GM21528 (cell line): ENCODE data around the gene RFX6.

ENCODE experiments used
- ATAC-seq: cut with Tn5 transposase; IDR thresholded peaks from one replicate; pipeline ENCODE4 v1.9.1; 2021; ENCODE audit warnings: mild to moderate bottlenecking, moderate library complexity; ENCODE audit not compliant: unreplicated experiment, low FRiP score

Gene RFX6

GRCh38 chr6:116894669-116895068 lies 17.6 kb downstream of the RFX6 start:
- ATAC-seq: no peak

GRCh38 chr6:116895935-116896334 lies 18.9 kb downstream of the RFX6 start:
- no peak for ATAC-seq

DNA sequence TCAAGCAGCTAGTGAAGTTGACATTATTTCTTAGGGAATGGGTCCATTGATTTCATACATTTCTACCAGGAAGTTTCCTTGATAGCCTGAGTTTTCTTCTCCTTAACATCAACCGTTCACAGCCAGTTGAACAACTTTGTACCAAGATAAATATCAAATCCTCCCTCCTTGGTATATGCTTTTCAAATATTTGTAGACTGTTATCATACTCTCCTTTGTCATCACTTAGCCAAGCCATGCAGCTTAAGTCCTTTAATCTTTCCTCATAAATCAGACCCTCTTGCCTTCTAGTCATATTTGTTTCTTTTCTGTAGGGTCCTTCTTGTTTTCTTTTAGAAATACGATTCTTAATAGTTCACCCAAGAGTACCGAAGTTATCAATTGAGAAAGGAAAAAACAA lies 25.6 kb downstream of the RFX6 start:
- ATAC-seq: no peak

- ATAC-seq: no peak
Observed at GRCh38 chr6:116922853-116923548, 46.0 kb downstream of the RFX6 start.

GRCh38 chr6:116924245-116924644 lies 47.2 kb downstream of the RFX6 start:
- no peak for ATAC-seq

GRCh38 chr6:116925088-116925794 lies 48.2 kb downstream of the RFX6 start:
- ATAC-seq: no peak

- no peak for ATAC-seq
Observed at GRCh38 chr6:116928677-116929076, 51.6 kb downstream of the RFX6 start.

- ATAC-seq: no peak
Observed at GRCh38 chr6:116929825-116930224, 52.8 kb downstream of the RFX6 start.

DNA sequence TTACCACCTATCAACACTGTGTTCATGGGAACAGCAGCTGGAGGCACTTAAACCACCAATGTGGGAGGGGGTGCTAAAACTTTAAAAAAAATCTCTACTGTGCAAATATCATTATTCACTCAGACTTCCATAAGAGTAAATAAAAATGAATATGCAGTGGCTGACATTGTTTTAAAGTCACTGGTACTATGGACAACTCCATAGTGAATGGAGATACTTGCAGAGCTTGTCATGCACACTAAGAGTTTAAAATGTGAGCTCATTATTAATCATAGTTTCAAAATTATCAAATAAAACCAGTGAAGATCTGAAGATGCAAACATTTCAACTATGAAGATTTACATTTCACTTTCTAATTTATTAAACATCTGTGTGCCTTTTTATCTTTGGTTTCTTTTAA lies 54.4 kb downstream of the RFX6 start:
- ATAC-seq: no peak

GRCh38 chr6:116932496-116932895 lies 55.5 kb downstream of the RFX6 start:
- ATAC-seq: no peak

DNA sequence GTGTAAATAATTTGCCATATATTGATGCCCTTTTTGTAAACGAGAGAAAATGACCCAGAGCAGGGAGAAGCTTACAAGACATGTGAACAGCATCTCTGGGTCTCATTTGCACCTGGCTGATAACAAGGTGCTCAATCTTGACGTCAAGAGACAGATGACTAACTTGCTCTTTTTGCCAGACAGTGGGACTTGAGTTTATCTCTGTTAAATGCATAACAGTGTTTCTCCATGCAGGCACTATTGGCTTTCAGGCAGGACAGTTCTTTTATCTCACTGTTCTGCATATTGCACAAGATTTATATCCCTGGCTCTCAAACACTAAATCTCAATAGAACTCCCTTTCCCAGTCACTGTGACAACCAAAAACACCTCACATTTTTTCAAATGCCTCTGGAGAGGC lies 56.4 kb downstream of the RFX6 start:
- no peak for ATAC-seq

- no peak for ATAC-seq
Observed at GRCh38 chr6:116938305-116938704, 61.3 kb downstream of the RFX6 start.

DNA sequence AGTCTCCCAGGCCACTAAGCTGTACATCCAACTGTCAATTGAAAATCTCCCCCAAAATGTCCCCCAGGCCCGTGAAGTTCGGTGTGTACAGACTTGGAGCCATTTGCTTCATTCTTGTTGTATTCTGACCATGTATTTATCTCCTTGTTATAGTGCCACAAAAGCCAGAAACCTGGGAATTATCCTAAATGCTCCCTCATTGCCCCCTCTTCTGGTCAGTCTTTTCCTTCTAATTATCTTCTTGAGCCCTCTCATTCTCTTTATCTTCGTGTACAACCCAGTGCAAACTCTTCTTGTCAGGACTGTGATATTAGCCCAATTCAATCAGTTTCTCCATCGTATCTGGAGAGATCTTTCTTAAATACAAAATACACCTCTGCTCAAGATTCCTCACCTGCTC lies 64.7 kb downstream of the RFX6 start:
- no peak for ATAC-seq

GRCh38 chr6:116945809-116946208 lies 68.8 kb downstream of the RFX6 start:
- ATAC-seq: no peak

GRCh38 chr6:116948533-116949304 lies 71.7 kb downstream of the RFX6 start:
- no peak for ATAC-seq

- ATAC-seq: no peak
Observed at GRCh38 chr6:116949964-116950363, 72.9 kb downstream of the RFX6 start.

- ATAC-seq: no peak
Observed at GRCh38 chr6:116954335-116954734, 77.3 kb downstream of the RFX6 start.

DNA sequence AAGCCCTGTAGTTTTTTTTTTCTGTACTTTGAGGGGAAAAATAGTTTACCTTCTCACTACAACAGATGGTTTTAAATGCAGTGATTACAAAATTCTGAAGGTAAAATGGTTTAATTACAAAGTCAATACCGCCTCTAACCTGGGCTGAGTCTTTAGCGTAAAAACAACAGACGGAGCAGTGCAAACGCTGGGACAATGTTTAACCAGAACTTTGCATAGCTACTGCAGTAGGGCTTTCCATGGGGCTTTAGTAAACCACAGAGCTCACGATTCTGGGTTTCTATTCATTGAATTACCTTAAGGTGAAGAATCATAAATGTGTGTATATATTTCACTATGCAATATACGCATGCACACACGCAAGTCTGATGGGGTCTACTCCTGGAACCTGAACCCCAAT lies 77.9 kb downstream of the RFX6 start:
- ATAC-seq: no peak

DNA sequence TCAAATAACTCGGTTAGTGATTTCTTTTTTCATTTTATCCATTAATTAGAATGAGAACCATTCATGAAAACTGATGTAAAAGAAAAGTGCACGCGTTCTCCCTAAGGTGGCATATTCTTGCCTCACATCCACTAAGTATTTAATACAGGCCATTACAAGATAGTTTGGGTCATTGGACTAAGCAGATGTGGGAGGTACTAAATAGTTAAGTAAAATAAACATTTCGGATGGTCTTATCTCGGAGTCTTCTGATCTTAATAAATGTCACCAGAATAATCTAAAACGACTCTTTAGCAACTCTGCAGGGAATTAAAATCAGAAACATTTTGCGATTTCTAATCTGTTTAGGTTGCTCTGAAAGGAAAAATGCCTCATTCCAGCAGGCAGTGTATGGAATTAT lies 78.7 kb downstream of the RFX6 start:
- no peak for ATAC-seq

DNA sequence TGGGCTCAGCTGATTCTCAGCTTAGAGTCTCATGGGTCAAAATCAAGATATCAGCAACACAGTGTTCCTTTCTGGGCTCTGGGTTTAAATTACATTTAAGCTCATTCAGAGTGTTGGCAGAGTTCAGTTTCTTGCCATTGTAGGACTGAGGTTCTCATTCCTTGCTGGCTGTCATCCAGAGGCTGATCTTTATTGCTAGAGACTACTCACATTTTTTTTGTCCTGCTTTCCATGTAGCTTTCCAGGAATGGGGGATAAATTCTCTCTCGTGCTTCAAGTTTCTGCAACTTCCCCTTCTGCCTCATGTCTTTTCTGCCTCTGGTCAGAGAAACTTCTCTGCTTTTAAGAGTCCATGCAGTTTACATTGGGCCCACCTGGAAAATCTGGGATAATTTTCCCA lies 86.9 kb downstream of the RFX6 start:
- ATAC-seq: no peak
